Testis (tissue), 2 donors: Measurements from ENCODE around the gene REG1B.
"Not testable (repeated sequence)": the region's sequence is repeated elsewhere in the genome, so short reads cannot be mapped to it uniquely, and the experiment has no call there.

ENCODE experiments used
- POLR2A ChIP-seq: fragments of 450-650 bp; IDR thresholded peaks from one replicate; pipeline ENCODE4 v1.6.1; 2017; ENCODE audit warnings: antibody characterized with exemption, mild to moderate bottlenecking, moderate library complexity
- TF ChIP-seq, protein P1 (sequence below), 3 experiments: fragments of 450-650 bp in 2 of 3; fragments of 200-600 bp in 1 of 3; sonication (generic) in 1 of 3; IDR thresholded peaks; one replicate each; pipeline ENCODE4 v1.5.1; 2016 to 2019; ENCODE audit warnings: antibody characterized with exemption in 3 of 3, mild to moderate bottlenecking in 2 of 3, moderate library complexity in 1 of 3

GRCh38 chr2:79054769-79055168 is 33.0 kb downstream of the REG1B start:
- not testable (repeated sequence) for TF ChIP-seq POLR2A
- TF ChIP-seq, protein P1, sequence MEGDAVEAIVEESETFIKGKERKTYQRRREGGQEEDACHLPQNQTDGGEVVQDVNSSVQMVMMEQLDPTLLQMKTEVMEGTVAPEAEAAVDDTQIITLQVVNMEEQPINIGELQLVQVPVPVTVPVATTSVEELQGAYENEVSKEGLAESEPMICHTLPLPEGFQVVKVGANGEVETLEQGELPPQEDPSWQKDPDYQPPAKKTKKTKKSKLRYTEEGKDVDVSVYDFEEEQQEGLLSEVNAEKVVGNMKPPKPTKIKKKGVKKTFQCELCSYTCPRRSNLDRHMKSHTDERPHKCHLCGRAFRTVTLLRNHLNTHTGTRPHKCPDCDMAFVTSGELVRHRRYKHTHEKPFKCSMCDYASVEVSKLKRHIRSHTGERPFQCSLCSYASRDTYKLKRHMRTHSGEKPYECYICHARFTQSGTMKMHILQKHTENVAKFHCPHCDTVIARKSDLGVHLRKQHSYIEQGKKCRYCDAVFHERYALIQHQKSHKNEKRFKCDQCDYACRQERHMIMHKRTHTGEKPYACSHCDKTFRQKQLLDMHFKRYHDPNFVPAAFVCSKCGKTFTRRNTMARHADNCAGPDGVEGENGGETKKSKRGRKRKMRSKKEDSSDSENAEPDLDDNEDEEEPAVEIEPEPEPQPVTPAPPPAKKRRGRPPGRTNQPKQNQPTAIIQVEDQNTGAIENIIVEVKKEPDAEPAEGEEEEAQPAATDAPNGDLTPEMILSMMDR (IDR thresholded peaks at IDR 0.05): not testable (repeated sequence)
